WTC11 (cell line): Measurements from ENCODE around the gene ARMC9. TPM values are rescaled to one million over a fixed set of nuclear protein-coding genes. Genes with fewer than 3 reads are reported as not detected.

ENCODE experiments used
- ATAC-seq: fragments of 200-7000 bp; cut with Tn5 transposase; 2 replicates; pipeline ENCODE4 v1.10.0; 2021; ENCODE audit warnings: mild to moderate bottlenecking, moderate library complexity
- CTCF ChIA-PET: fragments of 300-600 bp; sonication (Branson Sonifier 250); formaldehyde crosslinking; loops from one replicate; lab custom pipeline; 2021; ENCODE audit warnings: antibody characterized with exemption; lab: Charles Lee
- POLR2A ChIA-PET: fragments of 350-600 bp; sonication (Branson Sonifier 250); formaldehyde crosslinking; loops from one replicate; lab custom pipeline; 2021; ENCODE audit warnings: antibody characterized with exemption; lab: Charles Lee
- DNase-seq: peaks from one replicate; pipeline ENCODE4 v3.0.0; 2021; ENCODE audit warnings: low spot score
- H3K27ac Mint-ChIP-seq: 2 replicates; pipeline ENCODE4 v1.8.0; 2021; ENCODE audit warnings: mixed read lengths
- H3K27me3 Mint-ChIP-seq: 2 replicates; pipeline ENCODE4 v1.8.0; 2021; ENCODE audit warnings: low read depth, mild to moderate bottlenecking, moderate library complexity, mixed read lengths
- H3K36me3 Mint-ChIP-seq: 2 replicates; pipeline ENCODE4 v1.8.0; 2021; ENCODE audit warnings: mixed read lengths
- H3K4me1 Mint-ChIP-seq: 2 replicates; pipeline ENCODE4 v1.8.0; 2022; ENCODE audit warnings: mixed read lengths
- H3K4me3 Mint-ChIP-seq: 2 replicates; pipeline ENCODE4 v1.8.0; 2021; ENCODE audit warnings: mild to moderate bottlenecking, moderate library complexity, mixed read lengths
- H3K9me3 Mint-ChIP-seq: 2 replicates; pipeline ENCODE4 v1.8.0; 2021; ENCODE audit warnings: mixed read lengths
- FOXK1 ChIP-seq: sonication (generic); formaldehyde crosslinking; IDR thresholded peaks from 2 replicates; pipeline ENCODE4 v1.8.0; 2022; ENCODE audit warnings: mild to moderate bottlenecking, moderate library complexity, missing genetic modification reagents
- GABPB1 ChIP-seq: sonication (generic); formaldehyde crosslinking; IDR thresholded peaks from 2 replicates; pipeline ENCODE4 v1.8.1; 2023; ENCODE audit warnings: mild to moderate bottlenecking, missing genetic modification reagents
- IRF2 ChIP-seq: sonication (generic); formaldehyde crosslinking; IDR thresholded peaks from 2 replicates; pipeline ENCODE4 v1.8.0; 2022; ENCODE audit warnings: low read depth, missing genetic modification reagents, borderline replicate concordance
- NFATC4 ChIP-seq: fragments of 250-450 bp; sonication (Bioruptor Pico); IDR thresholded peaks from 2 replicates; pipeline ENCODE4 v1.9.0; 2021; ENCODE audit warnings: mild to moderate bottlenecking
- NFYB ChIP-seq: sonication (generic); formaldehyde crosslinking; conservative IDR thresholded peaks from 2 replicates; pipeline ENCODE4 v1.8.0; 2022; ENCODE audit warnings: low read depth, missing genetic modification reagents
- RELA ChIP-seq: sonication (generic); formaldehyde crosslinking; IDR thresholded peaks from 2 replicates; pipeline ENCODE4 v1.8.1; 2022; ENCODE audit warnings: missing genetic modification reagents, mild to moderate bottlenecking, borderline replicate concordance
- RORB ChIP-seq: fragments of 250-450 bp; sonication (Bioruptor Pico); IDR thresholded peaks from 2 replicates; pipeline ENCODE4 v1.9.0; 2021; ENCODE audit warnings: mild to moderate bottlenecking
- TEAD1 ChIP-seq: sonication (generic); formaldehyde crosslinking; IDR thresholded peaks from 2 replicates; pipeline ENCODE4 v1.8.0; 2022; ENCODE audit warnings: mild to moderate bottlenecking, missing genetic modification reagents
- TEAD4 ChIP-seq: sonication (generic); formaldehyde crosslinking; IDR thresholded peaks from 2 replicates; pipeline ENCODE4 v1.8.0; 2022; ENCODE audit warnings: mild to moderate bottlenecking, missing genetic modification reagents
- TP53 ChIP-seq: sonication (generic); formaldehyde crosslinking; IDR thresholded peaks from 2 replicates; pipeline ENCODE4 v1.8.1; 2023; ENCODE audit warnings: mild to moderate bottlenecking, missing genetic modification reagents
- ZBTB21 ChIP-seq: sonication (generic); formaldehyde crosslinking; IDR thresholded peaks from 2 replicates; pipeline ENCODE4 v1.8.1; 2023; ENCODE audit warnings: mild to moderate bottlenecking, missing genetic modification reagents, borderline replicate concordance
- ZNF121 ChIP-seq: sonication (generic); formaldehyde crosslinking; IDR thresholded peaks from 2 replicates; pipeline ENCODE4 v1.8.0; 2023; ENCODE audit warnings: missing genetic modification reagents
- ZNF138 ChIP-seq: sonication (generic); formaldehyde crosslinking; conservative IDR thresholded peaks from 2 replicates; pipeline ENCODE4 v1.8.1; 2022; ENCODE audit warnings: mild to moderate bottlenecking, moderate library complexity, missing genetic modification reagents
- ZNF219 ChIP-seq: sonication (generic); formaldehyde crosslinking; IDR thresholded peaks from 2 replicates; pipeline ENCODE4 v1.8.0; 2023; ENCODE audit warnings: missing genetic modification reagents, mild to moderate bottlenecking, borderline replicate concordance
- ZNF232 ChIP-seq: sonication (generic); formaldehyde crosslinking; IDR thresholded peaks from 2 replicates; pipeline ENCODE4 v1.8.0; 2022; ENCODE audit warnings: mild to moderate bottlenecking, missing genetic modification reagents
- ZNF281 ChIP-seq: sonication (generic); formaldehyde crosslinking; IDR thresholded peaks from 2 replicates; pipeline ENCODE4 v1.8.0; 2023; ENCODE audit warnings: mild to moderate bottlenecking, missing genetic modification reagents
- ZNF396 ChIP-seq: fragments of 250-450 bp; sonication (Bioruptor Pico); IDR thresholded peaks from 2 replicates; pipeline ENCODE4 v1.8.0; 2021; ENCODE audit warnings: mild to moderate bottlenecking, moderate library complexity, borderline replicate concordance
- total RNA-seq: library from RNA; stranded (reverse); gene quantifications from 3 replicates; pipeline ENCODE4 v1.2.3, GENCODE V29; 2021
- TF ChIP-seq, protein P1 (sequence below): fragments of 250-450 bp; sonication (Bioruptor Pico); IDR thresholded peaks from 2 replicates; pipeline ENCODE4 v1.9.0; 2021; ENCODE audit warnings: mild to moderate bottlenecking, borderline replicate concordance
- TF ChIP-seq, protein P2 (sequence below): sonication (generic); formaldehyde crosslinking; IDR thresholded peaks from 2 replicates; pipeline ENCODE4 v1.8.0; 2022; ENCODE audit warnings: mild to moderate bottlenecking, missing genetic modification reagents
- TF ChIP-seq, protein P3 (sequence below): sonication (generic); formaldehyde crosslinking; IDR thresholded peaks from 2 replicates; pipeline ENCODE4 v1.8.1; 2022; ENCODE audit warnings: mild to moderate bottlenecking, moderate library complexity, missing genetic modification reagents
- TF ChIP-seq, protein P4 (sequence below): sonication (generic); formaldehyde crosslinking; conservative IDR thresholded peaks from 2 replicates; pipeline ENCODE4 v1.8.1; 2023; ENCODE audit warnings: mild to moderate bottlenecking, low read depth, missing genetic modification reagents, moderate library complexity

ARMC9 gene
- total RNA-seq, 1 experiment from 2014 or later: 34.9 TPM

- Mint-ChIP-seq H3K9me3 (peaks cover 11% of the 10 kb centered on the region), H3K27ac (peak overlapping the region; percentile 36), H3K27me3 (no peaks in the 10 kb centered on the region), H3K36me3 (peaks cover 22% of the 10 kb centered on the region), H3K4me1 (peaks cover 16% of the 10 kb centered on the region), H3K4me3 (no peak overlapping the region)
- ATAC-seq: no peak
- CTCF ChIA-PET: no interaction called here
- POLR2A ChIA-PET: no interaction called here
- DNase-seq: no peak
- no peak for TF ChIP-seq ZBTB21 (CRISPR knock-in tag)
- no peak for TF ChIP-seq ZNF121 (CRISPR knock-in tag)
- TF ChIP-seq TP53 (CRISPR knock-in tag): no peak
- TF ChIP-seq ZNF396: no peak
- TF ChIP-seq, protein P1, sequence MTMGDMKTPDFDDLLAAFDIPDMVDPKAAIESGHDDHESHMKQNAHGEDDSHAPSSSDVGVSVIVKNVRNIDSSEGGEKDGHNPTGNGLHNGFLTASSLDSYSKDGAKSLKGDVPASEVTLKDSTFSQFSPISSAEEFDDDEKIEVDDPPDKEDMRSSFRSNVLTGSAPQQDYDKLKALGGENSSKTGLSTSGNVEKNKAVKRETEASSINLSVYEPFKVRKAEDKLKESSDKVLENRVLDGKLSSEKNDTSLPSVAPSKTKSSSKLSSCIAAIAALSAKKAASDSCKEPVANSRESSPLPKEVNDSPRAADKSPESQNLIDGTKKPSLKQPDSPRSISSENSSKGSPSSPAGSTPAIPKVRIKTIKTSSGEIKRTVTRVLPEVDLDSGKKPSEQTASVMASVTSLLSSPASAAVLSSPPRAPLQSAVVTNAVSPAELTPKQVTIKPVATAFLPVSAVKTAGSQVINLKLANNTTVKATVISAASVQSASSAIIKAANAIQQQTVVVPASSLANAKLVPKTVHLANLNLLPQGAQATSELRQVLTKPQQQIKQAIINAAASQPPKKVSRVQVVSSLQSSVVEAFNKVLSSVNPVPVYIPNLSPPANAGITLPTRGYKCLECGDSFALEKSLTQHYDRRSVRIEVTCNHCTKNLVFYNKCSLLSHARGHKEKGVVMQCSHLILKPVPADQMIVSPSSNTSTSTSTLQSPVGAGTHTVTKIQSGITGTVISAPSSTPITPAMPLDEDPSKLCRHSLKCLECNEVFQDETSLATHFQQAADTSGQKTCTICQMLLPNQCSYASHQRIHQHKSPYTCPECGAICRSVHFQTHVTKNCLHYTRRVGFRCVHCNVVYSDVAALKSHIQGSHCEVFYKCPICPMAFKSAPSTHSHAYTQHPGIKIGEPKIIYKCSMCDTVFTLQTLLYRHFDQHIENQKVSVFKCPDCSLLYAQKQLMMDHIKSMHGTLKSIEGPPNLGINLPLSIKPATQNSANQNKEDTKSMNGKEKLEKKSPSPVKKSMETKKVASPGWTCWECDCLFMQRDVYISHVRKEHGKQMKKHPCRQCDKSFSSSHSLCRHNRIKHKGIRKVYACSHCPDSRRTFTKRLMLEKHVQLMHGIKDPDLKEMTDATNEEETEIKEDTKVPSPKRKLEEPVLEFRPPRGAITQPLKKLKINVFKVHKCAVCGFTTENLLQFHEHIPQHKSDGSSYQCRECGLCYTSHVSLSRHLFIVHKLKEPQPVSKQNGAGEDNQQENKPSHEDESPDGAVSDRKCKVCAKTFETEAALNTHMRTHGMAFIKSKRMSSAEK (CRISPR knock-in tag): no peak
- TF ChIP-seq, protein P2, sequence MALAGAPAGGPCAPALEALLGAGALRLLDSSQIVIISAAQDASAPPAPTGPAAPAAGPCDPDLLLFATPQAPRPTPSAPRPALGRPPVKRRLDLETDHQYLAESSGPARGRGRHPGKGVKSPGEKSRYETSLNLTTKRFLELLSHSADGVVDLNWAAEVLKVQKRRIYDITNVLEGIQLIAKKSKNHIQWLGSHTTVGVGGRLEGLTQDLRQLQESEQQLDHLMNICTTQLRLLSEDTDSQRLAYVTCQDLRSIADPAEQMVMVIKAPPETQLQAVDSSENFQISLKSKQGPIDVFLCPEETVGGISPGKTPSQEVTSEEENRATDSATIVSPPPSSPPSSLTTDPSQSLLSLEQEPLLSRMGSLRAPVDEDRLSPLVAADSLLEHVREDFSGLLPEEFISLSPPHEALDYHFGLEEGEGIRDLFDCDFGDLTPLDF (CRISPR knock-in tag): no peak
- TF ChIP-seq, protein P3, sequence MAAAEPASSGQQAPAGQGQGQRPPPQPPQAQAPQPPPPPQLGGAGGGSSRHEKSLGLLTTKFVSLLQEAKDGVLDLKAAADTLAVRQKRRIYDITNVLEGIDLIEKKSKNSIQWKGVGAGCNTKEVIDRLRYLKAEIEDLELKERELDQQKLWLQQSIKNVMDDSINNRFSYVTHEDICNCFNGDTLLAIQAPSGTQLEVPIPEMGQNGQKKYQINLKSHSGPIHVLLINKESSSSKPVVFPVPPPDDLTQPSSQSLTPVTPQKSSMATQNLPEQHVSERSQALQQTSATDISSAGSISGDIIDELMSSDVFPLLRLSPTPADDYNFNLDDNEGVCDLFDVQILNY: no peak
- TF ChIP-seq ZNF219 (CRISPR knock-in tag): no peak
- no peak for TF ChIP-seq GABPB1
- TF ChIP-seq NFYB (CRISPR knock-in tag): no peak
Measured at GRCh38 chr2:231318954-231319353, 120.5 kb downstream of the ARMC9 start.

GRCh38 chr2:231319867-231320266 is 121.4 kb downstream of the ARMC9 start:
- H3K4me1 Mint-ChIP-seq: peaks cover 16% of the 10 kb centered on the region
- H3K9me3 Mint-ChIP-seq: peaks cover 7% of the 10 kb centered on the region
- ATAC-seq (no peak), DNase-seq (no peak)
- POLR2A ChIA-PET: interaction anchor here (0.5 kb wide), 1 partner anchor 552 kb away, joined by 8 read pairs; no protein-coding TSS in a partner anchor
- CTCF ChIA-PET: interaction anchor here (1.0 to 1.7 kb wide), 3 partner anchors 74 to 132 kb away, joined by 3 to 5 read pairs (median 3); no protein-coding TSS in a partner anchor
- peaks cover 17% of the 10 kb centered on the region for H3K36me3 Mint-ChIP-seq
- H3K27ac Mint-ChIP-seq: no peak overlapping the region
- no peaks in the 10 kb centered on the region for H3K27me3 Mint-ChIP-seq
- no peak overlapping the region for H3K4me3 Mint-ChIP-seq
- TF ChIP-seq RORB: no peak
- TF ChIP-seq, protein P4, sequence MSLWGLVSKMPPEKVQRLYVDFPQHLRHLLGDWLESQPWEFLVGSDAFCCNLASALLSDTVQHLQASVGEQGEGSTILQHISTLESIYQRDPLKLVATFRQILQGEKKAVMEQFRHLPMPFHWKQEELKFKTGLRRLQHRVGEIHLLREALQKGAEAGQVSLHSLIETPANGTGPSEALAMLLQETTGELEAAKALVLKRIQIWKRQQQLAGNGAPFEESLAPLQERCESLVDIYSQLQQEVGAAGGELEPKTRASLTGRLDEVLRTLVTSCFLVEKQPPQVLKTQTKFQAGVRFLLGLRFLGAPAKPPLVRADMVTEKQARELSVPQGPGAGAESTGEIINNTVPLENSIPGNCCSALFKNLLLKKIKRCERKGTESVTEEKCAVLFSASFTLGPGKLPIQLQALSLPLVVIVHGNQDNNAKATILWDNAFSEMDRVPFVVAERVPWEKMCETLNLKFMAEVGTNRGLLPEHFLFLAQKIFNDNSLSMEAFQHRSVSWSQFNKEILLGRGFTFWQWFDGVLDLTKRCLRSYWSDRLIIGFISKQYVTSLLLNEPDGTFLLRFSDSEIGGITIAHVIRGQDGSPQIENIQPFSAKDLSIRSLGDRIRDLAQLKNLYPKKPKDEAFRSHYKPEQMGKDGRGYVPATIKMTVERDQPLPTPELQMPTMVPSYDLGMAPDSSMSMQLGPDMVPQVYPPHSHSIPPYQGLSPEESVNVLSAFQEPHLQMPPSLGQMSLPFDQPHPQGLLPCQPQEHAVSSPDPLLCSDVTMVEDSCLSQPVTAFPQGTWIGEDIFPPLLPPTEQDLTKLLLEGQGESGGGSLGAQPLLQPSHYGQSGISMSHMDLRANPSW (CRISPR knock-in tag): no peak
- no peak for TF ChIP-seq NFATC4
- TF ChIP-seq FOXK1 (CRISPR knock-in tag): no peak
- TF ChIP-seq IRF2: no peak
- TF ChIP-seq TEAD4 (CRISPR knock-in tag): no peak
- no peak for TF ChIP-seq ZNF281 (CRISPR knock-in tag)
- TF ChIP-seq, protein P2 (CRISPR knock-in tag): no peak
- no peak for TF ChIP-seq ZNF232 (CRISPR knock-in tag)
- TF ChIP-seq, protein P3: no peak
- no peak for TF ChIP-seq ZNF138 (CRISPR knock-in tag)
- no peak for TF ChIP-seq TEAD1
- TF ChIP-seq RELA (CRISPR knock-in tag): no peak
- no peak for TF ChIP-seq ZNF396
